Measurements from ENCODE around the gene DIP2C. TPM values are rescaled to one million over a fixed set of nuclear protein-coding genes. Genes with fewer than 3 reads are reported as not detected.

Gene DIP2C
- polyA plus RNA-seq, 2 donors = 2.2 to 2.7 TPM

DNA sequence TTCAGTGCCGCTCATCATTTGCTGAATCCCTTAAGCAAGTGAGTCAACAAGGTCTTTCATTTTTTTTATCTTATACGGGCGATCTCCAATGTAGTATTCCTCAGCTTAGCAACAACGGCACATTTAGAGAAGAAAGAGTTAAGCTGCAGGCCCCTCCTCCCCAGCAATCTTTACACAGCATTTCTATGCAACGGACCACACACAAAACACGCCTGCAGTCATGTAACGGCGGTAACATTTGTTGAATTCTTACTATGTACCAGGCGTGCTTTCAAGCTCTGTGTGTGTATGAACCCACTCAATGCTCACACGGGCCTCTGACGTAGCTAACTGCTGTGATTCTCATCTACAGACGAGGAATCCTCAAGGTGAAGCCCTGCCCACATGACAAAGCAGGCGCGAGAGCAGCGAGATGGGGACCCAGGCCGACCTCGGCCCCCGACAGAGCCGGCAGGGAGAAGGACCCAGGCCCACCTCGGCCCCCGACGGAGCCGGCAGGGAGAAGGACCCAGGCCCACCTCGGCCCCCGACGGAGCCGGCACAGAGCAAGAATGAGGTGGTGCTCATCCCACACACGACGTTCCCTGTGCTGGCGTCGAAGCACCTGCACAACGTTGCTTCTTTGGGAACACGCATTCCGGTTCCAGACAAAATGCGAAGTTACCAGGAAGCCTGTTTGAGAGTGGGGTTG, 313.5 kb downstream of the DIP2C start:
- H3K4me3 ChIP-seq (ENCODE audit: low read depth in 1 of 2, low read length in 2 of 2) = no peak overlapping the region
- 90 to 91% methylated on average over 35 of the region's 35 CpGs for WGBS, 2 donors

DNA sequence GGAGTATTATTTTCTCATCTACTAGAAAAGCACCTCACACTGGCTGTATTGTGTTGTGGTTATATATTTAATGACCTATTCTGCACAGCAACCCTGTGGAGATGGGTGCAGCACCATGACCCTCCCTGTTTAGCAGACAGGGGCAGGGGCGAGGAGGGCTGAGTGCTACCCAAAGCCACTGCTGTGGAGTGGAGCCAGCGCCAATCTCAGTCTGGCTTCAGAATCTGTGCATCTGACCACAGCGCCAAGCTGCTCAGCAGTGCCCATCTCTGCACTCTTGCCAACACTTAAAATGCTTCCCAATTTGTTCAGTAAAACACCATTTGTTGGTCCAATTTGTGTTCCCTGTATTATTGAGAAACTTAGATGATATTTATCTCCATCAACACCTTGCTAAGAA, 315.1 kb downstream of the DIP2C start:
- Histone ChIP-seq H3K4me1 (ENCODE audit: control insufficient read depth in 2 of 2, insufficient read depth in 2 of 2, low read length in 1 of 2) (peaks cover 0 to 3% of the 10 kb centered on the region in 2 donors), H3K9me3 (ENCODE audit: control insufficient read depth in 2 of 2, insufficient read depth in 1 of 2, low read depth in 1 of 2, low read length in 1 of 2) (no peaks in the 10 kb centered on the region), H3K27me3 (ENCODE audit: control insufficient read depth in 1 of 2, insufficient read depth in 2 of 2, low read length in 2 of 2) (no peaks in the 10 kb centered on the region), H3K27ac (ENCODE audit: low read depth in 2 of 2, low read length in 1 of 2) (no peak overlapping the region), H3K36me3 (ENCODE audit: control insufficient read depth in 2 of 2, insufficient read depth in 2 of 2, low read length in 1 of 2) (peaks cover 0 to 3% of the 10 kb centered on the region in 2 donors), H3K4me3 (ENCODE audit: low read depth in 1 of 2, low read length in 2 of 2) (no peak overlapping the region)
- WGBS, 2 donors = 96 to 98% methylated on average over 3 of the region's 3 CpGs

More for the DNA sequence above, 313.5 kb downstream of the DIP2C start:
- peaks cover 0 to 3% of the 10 kb centered on the region in 2 donors for H3K4me1 ChIP-seq (ENCODE audit: control insufficient read depth in 2 of 2, insufficient read depth in 2 of 2, low read length in 1 of 2)
- H3K9me3 ChIP-seq (ENCODE audit: control insufficient read depth in 2 of 2, insufficient read depth in 1 of 2, low read depth in 1 of 2, low read length in 1 of 2) = no peaks in the 10 kb centered on the region
- H3K27ac ChIP-seq (ENCODE audit: low read depth in 2 of 2, low read length in 1 of 2) = no peak overlapping the region
- no peaks in the 10 kb centered on the region for H3K27me3 ChIP-seq (ENCODE audit: control insufficient read depth in 1 of 2, insufficient read depth in 2 of 2, low read length in 2 of 2)
- peaks cover 0 to 5% of the 10 kb centered on the region in 2 donors for H3K36me3 ChIP-seq (ENCODE audit: control insufficient read depth in 2 of 2, insufficient read depth in 2 of 2, low read length in 1 of 2)

DNA sequence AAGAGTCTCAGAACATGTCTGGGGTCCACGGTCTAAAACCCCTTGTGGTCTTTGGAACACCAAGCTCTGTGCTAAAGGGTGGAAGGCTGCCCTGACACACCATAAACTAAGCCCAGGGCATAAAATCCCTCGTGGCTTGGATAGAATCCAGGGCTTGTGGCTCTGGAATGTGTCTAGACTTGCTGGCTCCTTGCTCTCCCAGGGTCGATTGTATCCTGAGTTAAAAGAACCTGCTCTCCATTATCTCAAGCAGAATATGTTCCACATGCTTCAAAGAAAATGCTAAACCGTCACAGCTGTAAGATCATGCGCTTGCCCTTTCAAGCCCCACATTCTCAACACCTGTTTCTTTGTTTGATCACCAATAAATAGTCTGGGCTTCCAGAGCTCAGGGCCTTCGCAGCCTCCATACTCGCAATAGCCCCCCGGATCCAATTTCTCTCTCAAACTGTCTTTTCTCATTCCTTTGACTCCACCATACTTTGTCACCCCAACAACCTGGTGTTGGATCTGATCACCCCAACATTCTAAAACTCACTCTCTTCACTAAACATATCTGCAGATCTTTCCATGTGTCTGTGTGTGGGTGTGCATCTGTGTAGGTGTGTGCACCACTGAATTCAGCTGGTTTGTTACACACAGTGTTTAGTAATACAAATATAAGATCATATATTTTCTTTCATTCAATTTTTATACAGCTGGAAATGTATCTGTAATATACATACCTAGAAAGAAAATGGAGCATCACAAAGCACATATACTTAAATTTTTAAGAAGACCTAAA, 315.8 kb downstream of the DIP2C start:
- no peak overlapping the region for H3K4me3 ChIP-seq (ENCODE audit: low read depth in 1 of 2, low read length in 2 of 2)
- peaks cover 0 to 3% of the 10 kb centered on the region in 2 donors for H3K36me3 ChIP-seq (ENCODE audit: control insufficient read depth in 2 of 2, insufficient read depth in 2 of 2, low read length in 1 of 2)
- WGBS, 2 donors = 38 to 49% methylated on average over 8 of the region's 8 CpGs
- H3K4me1 ChIP-seq (ENCODE audit: control insufficient read depth in 2 of 2, insufficient read depth in 2 of 2, low read length in 1 of 2) = peaks cover 0 to 3% of the 10 kb centered on the region in 2 donors
- H3K27ac ChIP-seq (ENCODE audit: low read depth in 2 of 2, low read length in 1 of 2) = no peak overlapping the region
- H3K9me3 ChIP-seq (ENCODE audit: control insufficient read depth in 2 of 2, insufficient read depth in 1 of 2, low read depth in 1 of 2, low read length in 1 of 2) = no peaks in the 10 kb centered on the region
- no peaks in the 10 kb centered on the region for H3K27me3 ChIP-seq (ENCODE audit: control insufficient read depth in 1 of 2, insufficient read depth in 2 of 2, low read length in 2 of 2)

- WGBS, 2 donors = 82 to 85% methylated on average over 4 of the region's 4 CpGs
- no peaks in the 10 kb centered on the region for H3K9me3 ChIP-seq (ENCODE audit: control insufficient read depth in 2 of 2, insufficient read depth in 1 of 2, low read depth in 1 of 2, low read length in 1 of 2)
- H3K27ac ChIP-seq (ENCODE audit: low read depth in 2 of 2, low read length in 1 of 2) = no peak overlapping the region
- H3K4me3 ChIP-seq (ENCODE audit: low read depth in 1 of 2, low read length in 2 of 2) = no peak overlapping the region
- no peaks in the 10 kb centered on the region for H3K27me3 ChIP-seq (ENCODE audit: control insufficient read depth in 1 of 2, insufficient read depth in 2 of 2, low read length in 2 of 2)
- H3K36me3 ChIP-seq (ENCODE audit: control insufficient read depth in 2 of 2, insufficient read depth in 2 of 2, low read length in 1 of 2) = peaks cover 0 to 5% of the 10 kb centered on the region in 2 donors
- no peaks in the 10 kb centered on the region for H3K4me1 ChIP-seq (ENCODE audit: control insufficient read depth in 2 of 2, insufficient read depth in 2 of 2, low read length in 1 of 2)
Observed at GRCh38 chr10:373015-373414, 316.5 kb downstream of the DIP2C start.

GRCh38 chr10:372566-372965, 316.9 kb downstream of the DIP2C start:
- Histone ChIP-seq H3K27ac (ENCODE audit: low read depth in 2 of 2, low read length in 1 of 2) (no peak overlapping the region), H3K36me3 (ENCODE audit: control insufficient read depth in 2 of 2, insufficient read depth in 2 of 2, low read length in 1 of 2) (peaks cover 1 to 5% of the 10 kb centered on the region in 2 donors), H3K4me1 (ENCODE audit: control insufficient read depth in 2 of 2, insufficient read depth in 2 of 2, low read length in 1 of 2) (no peaks in the 10 kb centered on the region), H3K9me3 (ENCODE audit: control insufficient read depth in 2 of 2, insufficient read depth in 1 of 2, low read depth in 1 of 2, low read length in 1 of 2) (no peaks in the 10 kb centered on the region), H3K4me3 (ENCODE audit: low read depth in 1 of 2, low read length in 2 of 2) (no peak overlapping the region), H3K27me3 (ENCODE audit: control insufficient read depth in 1 of 2, insufficient read depth in 2 of 2, low read length in 2 of 2) (no peaks in the 10 kb centered on the region)
- WGBS, 2 donors = 80 to 82% methylated on average over 16 to 17 of the region's 17 CpGs

DNA sequence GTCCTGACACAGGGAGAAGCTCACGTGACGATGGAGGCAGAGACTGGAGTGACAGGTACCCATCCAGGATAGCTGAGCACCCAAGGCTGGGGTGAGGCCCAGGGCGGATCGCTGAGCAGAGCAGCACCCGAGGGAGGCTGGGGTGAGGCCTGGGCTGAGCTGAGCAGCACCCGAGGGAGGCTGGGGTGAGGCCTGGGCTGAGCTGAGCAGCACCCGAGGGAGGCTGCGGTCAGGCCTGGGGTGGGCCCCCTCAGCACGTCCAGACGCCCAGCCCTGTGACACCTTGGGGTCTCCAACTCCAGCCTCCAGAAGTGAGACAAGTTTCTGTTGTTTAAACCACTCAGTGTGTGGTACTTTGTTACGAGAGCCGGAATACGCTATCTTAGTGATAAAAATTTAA, 318.0 kb downstream of the DIP2C start:
- Histone ChIP-seq H3K9me3 (ENCODE audit: control insufficient read depth in 2 of 2, insufficient read depth in 1 of 2, low read depth in 1 of 2, low read length in 1 of 2) (no peaks in the 10 kb centered on the region), H3K27me3 (ENCODE audit: control insufficient read depth in 1 of 2, insufficient read depth in 2 of 2, low read length in 2 of 2) (no peaks in the 10 kb centered on the region), H3K36me3 (ENCODE audit: control insufficient read depth in 2 of 2, insufficient read depth in 2 of 2, low read length in 1 of 2) (peaks cover 3 to 5% of the 10 kb centered on the region in 2 donors), H3K27ac (ENCODE audit: low read depth in 2 of 2, low read length in 1 of 2) (no peak overlapping the region), H3K4me1 (ENCODE audit: control insufficient read depth in 2 of 2, insufficient read depth in 2 of 2, low read length in 1 of 2) (no peaks in the 10 kb centered on the region), H3K4me3 (ENCODE audit: low read depth in 1 of 2, low read length in 2 of 2) (no peak overlapping the region)
- WGBS, 2 donors = 81 to 84% methylated on average over 13 of the region's 13 CpGs

GRCh38 chr10:370449-370825, 319.0 kb downstream of the DIP2C start:
- H3K27me3 ChIP-seq (ENCODE audit: control insufficient read depth in 1 of 2, insufficient read depth in 2 of 2, low read length in 2 of 2) = no peaks in the 10 kb centered on the region
- H3K27ac ChIP-seq (ENCODE audit: low read depth in 2 of 2, low read length in 1 of 2) = no peak overlapping the region
- no peak overlapping the region for H3K4me3 ChIP-seq (ENCODE audit: low read depth in 1 of 2, low read length in 2 of 2)
- 75 to 80% methylated on average over 6 of the region's 6 CpGs for WGBS, 2 donors
- no peaks in the 10 kb centered on the region for H3K4me1 ChIP-seq (ENCODE audit: control insufficient read depth in 2 of 2, insufficient read depth in 2 of 2, low read length in 1 of 2)
- H3K9me3 ChIP-seq (ENCODE audit: control insufficient read depth in 2 of 2, insufficient read depth in 1 of 2, low read depth in 1 of 2, low read length in 1 of 2) = no peaks in the 10 kb centered on the region
- peaks cover 8 to 11% of the 10 kb centered on the region in 2 donors for H3K36me3 ChIP-seq (ENCODE audit: control insufficient read depth in 2 of 2, insufficient read depth in 2 of 2, low read length in 1 of 2)

DNA sequence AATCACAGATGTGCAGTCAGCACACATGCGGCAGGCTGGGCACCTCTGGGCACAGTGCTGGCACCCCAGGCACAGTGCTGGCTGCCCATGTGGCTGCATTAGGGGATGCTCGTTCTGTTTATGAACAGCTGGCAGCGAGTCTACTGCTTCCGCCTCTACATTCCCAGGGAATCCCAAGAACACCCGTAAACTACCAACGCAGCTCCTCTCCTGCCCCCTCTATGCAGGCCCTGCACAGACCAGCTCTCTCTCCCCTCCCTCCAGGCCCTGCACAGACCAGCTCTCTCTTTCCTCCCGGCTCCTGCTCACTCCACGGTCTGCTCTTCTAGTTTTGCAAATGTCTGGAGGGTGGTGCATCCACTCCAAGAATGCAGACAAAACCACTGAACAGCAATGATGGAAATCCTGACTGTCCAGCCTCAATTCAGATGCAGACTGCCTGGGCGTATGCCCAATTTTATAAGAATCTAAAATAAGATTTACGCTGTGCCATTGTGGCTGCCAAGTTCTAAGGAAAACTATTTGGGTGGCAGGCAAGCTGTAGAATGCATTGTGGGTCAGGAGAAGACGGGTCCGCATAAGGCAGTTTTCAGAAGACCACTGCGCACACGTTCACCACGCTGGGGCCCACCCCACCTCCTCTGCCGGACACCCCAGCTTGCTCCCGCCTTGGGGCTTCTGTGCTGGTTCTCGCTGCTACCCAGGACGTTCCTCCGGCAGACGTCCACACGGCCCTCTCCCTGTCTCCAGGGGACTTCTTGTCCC, 319.6 kb downstream of the DIP2C start:
- H3K27me3 ChIP-seq (ENCODE audit: control insufficient read depth in 1 of 2, insufficient read depth in 2 of 2, low read length in 2 of 2) = no peaks in the 10 kb centered on the region
- H3K4me1 ChIP-seq (ENCODE audit: control insufficient read depth in 2 of 2, insufficient read depth in 2 of 2, low read length in 1 of 2) = no peaks in the 10 kb centered on the region
- H3K27ac ChIP-seq (ENCODE audit: low read depth in 2 of 2, low read length in 1 of 2) = no peak overlapping the region
- peaks cover 8 to 11% of the 10 kb centered on the region in 2 donors for H3K36me3 ChIP-seq (ENCODE audit: control insufficient read depth in 2 of 2, insufficient read depth in 2 of 2, low read length in 1 of 2)
- H3K4me3 ChIP-seq (ENCODE audit: low read depth in 1 of 2, low read length in 2 of 2) = no peak overlapping the region
- WGBS, 2 donors = 76 to 80% methylated on average over 22 of the region's 22 CpGs
- H3K9me3 ChIP-seq (ENCODE audit: control insufficient read depth in 2 of 2, insufficient read depth in 1 of 2, low read depth in 1 of 2, low read length in 1 of 2) = no peaks in the 10 kb centered on the region

GRCh38 chr10:369221-369683, 320.2 kb downstream of the DIP2C start:
- Histone ChIP-seq H3K36me3 (ENCODE audit: control insufficient read depth in 2 of 2, insufficient read depth in 2 of 2, low read length in 1 of 2) (peaks cover 12% of the 10 kb centered on the region in 2 donors), H3K27me3 (ENCODE audit: control insufficient read depth in 1 of 2, insufficient read depth in 2 of 2, low read length in 2 of 2) (no peaks in the 10 kb centered on the region), H3K4me3 (ENCODE audit: low read depth in 1 of 2, low read length in 2 of 2) (no peak overlapping the region), H3K4me1 (ENCODE audit: control insufficient read depth in 2 of 2, insufficient read depth in 2 of 2, low read length in 1 of 2) (no peaks in the 10 kb centered on the region), H3K27ac (ENCODE audit: low read depth in 2 of 2, low read length in 1 of 2) (no peak overlapping the region), H3K9me3 (ENCODE audit: control insufficient read depth in 2 of 2, insufficient read depth in 1 of 2, low read depth in 1 of 2, low read length in 1 of 2) (no peaks in the 10 kb centered on the region)
- WGBS, 2 donors = 81 to 84% methylated on average over 18 of the region's 18 CpGs

Measured in esophagus (tissue), 2 donors.